Right lobe of liver (tissue), 4 donors: ENCODE measurements around the gene RGL1.

Experiments
- CTCF ChIP-seq, 4 donors: fragments of 200-600 bp in 3 of 4; fragments of 450-650 bp in 1 of 4; IDR thresholded peaks; one replicate each; pipeline versions ENCODE4 v1.5.1 to v1.8.0; 2016 to 2022; ENCODE audit warnings: antibody characterized with exemption in 4 of 4, mild to moderate bottlenecking in 2 of 4
- POLR2A ChIP-seq: fragments of 450-650 bp; IDR thresholded peaks from one replicate; pipeline ENCODE4 v1.6.1; 2017; ENCODE audit warnings: antibody characterized with exemption, mild to moderate bottlenecking
- donor health status: DM: no; HTN: no; CAD: no.
- donor health status: DM: no; HTN: no; CAD: no.
- donor health status: DM: no; HTN: yes; CAD: no.

DNA sequence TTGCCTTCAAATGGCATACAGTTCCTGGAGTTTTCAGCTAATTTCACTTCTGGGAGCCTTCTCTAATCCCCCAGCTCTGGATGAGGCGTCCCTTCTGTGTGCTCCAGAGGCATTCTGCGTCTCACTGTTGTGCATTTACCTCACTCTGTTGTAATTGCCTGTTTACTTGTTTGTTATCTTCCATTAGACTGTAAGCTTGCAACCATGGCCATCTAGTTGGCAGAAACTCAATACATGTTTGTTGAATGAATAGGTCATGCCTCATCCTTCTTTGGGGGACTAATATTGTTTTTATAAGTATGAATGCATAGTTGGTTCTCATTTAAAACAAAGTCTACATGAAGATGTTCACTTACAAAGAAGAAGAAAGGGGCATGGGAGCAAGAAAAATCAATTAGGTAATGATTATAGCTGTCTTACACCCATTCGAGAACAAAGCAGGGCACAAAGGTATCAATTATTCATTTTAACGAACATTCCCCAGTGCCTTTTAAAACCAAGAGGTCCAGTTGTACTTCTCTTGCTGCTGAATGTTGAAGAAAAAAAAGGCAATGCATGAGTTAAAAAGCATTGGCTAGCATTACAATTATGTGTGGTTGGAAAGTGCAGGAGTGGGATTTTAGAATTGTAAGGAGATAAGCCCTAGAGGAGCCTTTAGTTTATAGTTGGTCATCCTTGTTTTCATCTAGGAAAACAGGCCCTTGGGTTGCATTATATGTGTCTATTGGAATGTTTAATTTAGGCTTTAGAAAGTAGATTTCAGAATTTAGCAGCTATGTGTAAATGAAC is 6.0 kb downstream of the RGL1 start:
- TF ChIP-seq CTCF (IDR thresholded peaks at IDR 0.05): no peak
- TF ChIP-seq POLR2A: no peak
